Loucy (cell line): ENCODE results near the gene SNX8.

Source experiments
- H2AFZ ChIP-seq: fragments of 200-600 bp; sonication (generic); 2 replicates; pipeline ENCODE4 v1.6.0; 2016; ENCODE audit warnings: antibody characterized with exemption, mild to moderate bottlenecking, low read length, moderate library complexity
- H3F3A ChIP-seq: fragments of 200-600 bp; 2 replicates; pipeline ENCODE4 v1.6.0; 2016; ENCODE audit warnings: antibody characterized with exemption, low read depth, mild to moderate bottlenecking
- H3K27me3 ChIP-seq: fragments of 200-600 bp; sonication (generic); 2 replicates; pipeline ENCODE4 v1.6.1; 2014; ENCODE audit warnings: low read length, mild to moderate bottlenecking; ENCODE audit not compliant: insufficient read depth, poor library complexity, severe bottlenecking
- H3K36me3 ChIP-seq: fragments of 200-600 bp; sonication (generic); 2 replicates; pipeline ENCODE4 v1.6.1; 2016; ENCODE audit warnings: low read length; ENCODE audit not compliant: insufficient read depth
- H3K4me1 ChIP-seq: fragments of 200-600 bp; sonication (generic); 2 replicates; pipeline ENCODE4 v1.5.1; 2014; ENCODE audit warnings: low read length, mild to moderate bottlenecking; ENCODE audit not compliant: insufficient read depth, poor library complexity, severe bottlenecking
- H3K4me2 ChIP-seq: fragments of 200-600 bp; sonication (generic); 2 replicates; pipeline ENCODE4 v1.6.0; 2014; ENCODE audit warnings: antibody characterized with exemption, low read length, low read depth, mild to moderate bottlenecking; ENCODE audit not compliant: poor library complexity, severe bottlenecking
- H3K4me3 ChIP-seq: fragments of 200-600 bp; sonication (generic); 2 replicates; pipeline ENCODE4 v1.5.1; 2014; ENCODE audit warnings: low read length, mild to moderate bottlenecking, mixed read lengths; ENCODE audit not compliant: poor library complexity, severe bottlenecking
- H3K79me2 ChIP-seq: fragments of 200-600 bp; sonication (generic); 2 replicates; pipeline ENCODE4 v1.6.1; 2014; ENCODE audit warnings: low read length; ENCODE audit not compliant: insufficient read depth
- H3K9ac ChIP-seq: fragments of 200-600 bp; sonication (generic); 2 replicates; pipeline ENCODE4 v1.6.0; 2014; ENCODE audit warnings: mild to moderate bottlenecking, low read depth, low read length, moderate library complexity; ENCODE audit not compliant: poor library complexity, severe bottlenecking
- H3K9me2 ChIP-seq: fragments of 200-600 bp; sonication (generic); replicated peaks from 2 replicates; pipeline ENCODE4 v1.6.1; 2016; ENCODE audit warnings: low read depth, low read length, mixed read lengths
- H3K9me3 ChIP-seq: fragments of 200-600 bp; sonication (generic); 2 replicates; pipeline ENCODE4 v1.6.1; 2014; ENCODE audit warnings: mild to moderate bottlenecking, antibody characterized with exemption, low read length, low read depth; ENCODE audit not compliant: insufficient read depth
- H4K20me1 ChIP-seq: fragments of 200-600 bp; sonication (generic); 2 replicates; pipeline ENCODE4 v1.6.0; 2014; ENCODE audit warnings: antibody characterized with exemption, low read length, mild to moderate bottlenecking; ENCODE audit not compliant: insufficient read depth, poor library complexity, severe bottlenecking
- EZH2phosphoT487 ChIP-seq: fragments of 200-600 bp; IDR thresholded peaks from 2 replicates; pipeline ENCODE4 v1.6.1; 2018; ENCODE audit warnings: antibody characterized with exemption, mild to moderate bottlenecking, moderate library complexity, borderline replicate concordance
- TF ChIP-seq, protein P1 (sequence below): fragments of 200-600 bp; sonication (generic); conservative IDR thresholded peaks from 2 replicates; pipeline ENCODE4 v1.5.1; 2014; ENCODE audit warnings: mild to moderate bottlenecking, antibody characterized with exemption, low read length

The SNX8 gene

DNA sequence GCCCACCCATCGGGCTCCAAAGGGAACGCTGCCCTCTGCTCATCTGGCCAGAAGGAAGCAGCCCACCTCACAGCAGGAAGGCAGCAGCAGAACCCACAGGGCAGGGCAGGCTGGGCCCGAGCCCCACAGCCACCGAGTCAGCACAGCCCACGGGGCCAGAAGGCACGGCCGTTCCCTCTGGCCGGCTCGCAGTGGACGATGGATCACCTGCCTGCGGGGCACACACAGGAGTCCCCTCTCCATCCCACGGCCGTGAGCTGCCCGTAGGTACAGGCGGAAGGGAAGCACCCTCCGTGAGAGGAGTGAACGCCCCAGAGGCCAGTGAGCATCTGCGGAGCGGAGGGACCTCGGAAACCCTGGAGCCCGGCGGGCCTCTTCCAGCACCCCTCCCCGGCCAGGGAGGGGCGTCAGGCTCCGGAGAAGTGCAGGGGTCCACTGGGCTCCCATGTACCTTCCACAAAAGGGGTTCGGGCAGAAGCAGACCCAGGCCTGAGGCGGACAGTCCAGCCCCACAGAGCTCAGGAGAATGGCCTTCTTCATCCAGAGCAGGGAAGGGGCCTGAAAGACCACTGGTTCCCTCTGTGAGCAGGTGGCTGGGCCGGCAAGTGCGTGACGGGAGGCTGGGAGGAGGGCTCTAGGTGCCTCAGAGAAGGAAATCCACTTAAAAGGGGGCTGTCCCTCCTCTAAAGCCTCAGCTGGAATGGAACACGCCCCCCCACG, 60.6 kb downstream of the SNX8 start:
- Histone ChIP-seq H3K27me3 (no peaks in the 10 kb centered on the region), H4K20me1 (no peaks in the 10 kb centered on the region), H3F3A (0 out of 2 replicates have a peak, but pooled peaks cover 3% of the 10 kb centered on the region), H2AFZ (no peak overlapping the region), H3K79me2 (peaks cover 18% of the 10 kb centered on the region; the same call in 1 of the 2 replicates), H3K4me1 (peaks cover 26% of the 10 kb centered on the region), H3K9ac (no peak overlapping the region), H3K36me3 (peaks cover 4% of the 10 kb centered on the region; the same call in 1 of the 2 replicates), H3K9me3 (no peaks in the 10 kb centered on the region), H3K9me2 (no peaks in the 10 kb centered on the region), H3K4me2 (no peak overlapping the region), H3K4me3 (no peak overlapping the region)
- TF ChIP-seq EZH2phosphoT487, result no peak
- TF ChIP-seq, protein P1, sequence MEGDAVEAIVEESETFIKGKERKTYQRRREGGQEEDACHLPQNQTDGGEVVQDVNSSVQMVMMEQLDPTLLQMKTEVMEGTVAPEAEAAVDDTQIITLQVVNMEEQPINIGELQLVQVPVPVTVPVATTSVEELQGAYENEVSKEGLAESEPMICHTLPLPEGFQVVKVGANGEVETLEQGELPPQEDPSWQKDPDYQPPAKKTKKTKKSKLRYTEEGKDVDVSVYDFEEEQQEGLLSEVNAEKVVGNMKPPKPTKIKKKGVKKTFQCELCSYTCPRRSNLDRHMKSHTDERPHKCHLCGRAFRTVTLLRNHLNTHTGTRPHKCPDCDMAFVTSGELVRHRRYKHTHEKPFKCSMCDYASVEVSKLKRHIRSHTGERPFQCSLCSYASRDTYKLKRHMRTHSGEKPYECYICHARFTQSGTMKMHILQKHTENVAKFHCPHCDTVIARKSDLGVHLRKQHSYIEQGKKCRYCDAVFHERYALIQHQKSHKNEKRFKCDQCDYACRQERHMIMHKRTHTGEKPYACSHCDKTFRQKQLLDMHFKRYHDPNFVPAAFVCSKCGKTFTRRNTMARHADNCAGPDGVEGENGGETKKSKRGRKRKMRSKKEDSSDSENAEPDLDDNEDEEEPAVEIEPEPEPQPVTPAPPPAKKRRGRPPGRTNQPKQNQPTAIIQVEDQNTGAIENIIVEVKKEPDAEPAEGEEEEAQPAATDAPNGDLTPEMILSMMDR, result no peak

DNA sequence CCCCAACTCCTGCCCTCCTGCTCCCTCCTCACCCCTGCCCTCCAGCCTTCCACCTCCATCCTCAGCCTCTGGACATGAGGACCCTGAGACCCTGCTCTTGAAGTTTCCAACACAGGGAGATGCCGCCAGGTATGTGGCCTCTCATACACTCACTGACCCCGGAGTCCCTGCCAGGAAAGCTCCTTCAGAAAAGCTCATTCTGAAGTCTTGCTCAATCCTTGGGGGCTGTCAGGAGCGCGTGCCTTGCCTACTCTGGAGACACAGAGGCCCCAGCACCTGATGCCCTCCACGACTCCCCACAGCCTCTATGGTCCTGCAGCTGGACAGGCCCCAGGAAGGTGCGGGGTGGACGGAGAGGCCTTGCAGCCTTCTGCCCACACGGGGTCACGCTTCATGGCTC, 61.2 kb downstream of the SNX8 start:
- Histone ChIP-seq H3K9ac (no peak overlapping the region), H2AFZ (no peak overlapping the region), H3K9me3 (no peaks in the 10 kb centered on the region), H3K79me2 (peaks cover 22% of the 10 kb centered on the region; the same call in 1 of the 2 replicates), H3K36me3 (peaks cover 4% of the 10 kb centered on the region; the same call in 1 of the 2 replicates), H3K4me1 (peaks cover 33% of the 10 kb centered on the region), H3K4me2 (no peak overlapping the region), H3K4me3 (no peak overlapping the region), H3F3A (0 out of 2 replicates have a peak, but pooled peaks cover 3% of the 10 kb centered on the region), H4K20me1 (no peaks in the 10 kb centered on the region), H3K27me3 (no peaks in the 10 kb centered on the region), H3K9me2 (no peaks in the 10 kb centered on the region)
- no peak for TF ChIP-seq EZH2phosphoT487

DNA sequence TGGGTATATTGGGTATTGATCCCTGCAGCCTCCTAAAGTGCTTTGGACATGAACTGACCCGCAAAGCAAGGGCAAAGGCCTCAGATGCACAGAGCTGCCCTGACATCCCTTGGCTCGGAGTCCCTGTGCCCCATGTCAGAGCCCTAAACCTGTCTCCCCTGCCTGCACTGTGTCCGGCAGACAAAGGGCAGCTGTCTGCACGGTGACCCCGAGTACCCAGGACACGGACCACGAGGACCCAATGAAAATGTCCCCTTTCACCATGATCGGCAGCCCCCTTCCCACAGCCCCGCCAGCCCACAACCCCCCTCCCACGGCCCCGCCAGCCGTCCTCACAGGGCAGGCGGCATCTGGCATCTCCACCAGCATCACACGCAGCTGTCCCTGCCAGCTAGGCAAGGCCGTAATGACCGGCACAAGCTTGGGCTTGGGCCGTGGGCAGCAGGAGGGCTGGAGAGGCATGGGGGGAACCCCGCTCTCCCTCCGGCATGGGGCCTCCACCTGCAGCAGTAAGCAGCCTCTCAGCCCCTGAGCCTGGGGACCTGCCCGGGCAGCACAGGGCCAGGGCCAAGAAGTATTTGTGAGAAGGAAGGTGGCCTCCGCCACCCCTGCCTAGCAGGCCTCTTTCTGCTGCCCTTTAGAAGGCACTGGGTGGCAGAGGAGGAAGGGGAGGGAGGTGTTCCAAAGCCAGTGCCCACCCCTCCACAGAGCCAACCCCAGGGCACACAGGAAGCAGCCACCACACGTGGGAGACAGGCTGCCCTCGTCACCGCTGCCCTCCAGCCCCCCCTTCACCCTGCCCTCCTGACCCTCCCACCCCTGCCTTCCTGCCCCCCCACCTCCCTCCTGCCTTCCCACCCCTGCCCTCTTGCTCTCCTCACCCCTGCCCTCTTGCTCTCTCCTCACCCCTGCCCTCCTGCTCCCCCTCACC, 62.1 kb downstream of the SNX8 start:
- H3K9ac ChIP-seq, result peak overlapping the region; percentile 74

More for the DNA sequence above, 62.1 kb downstream of the SNX8 start:
- Histone ChIP-seq H3K79me2 (peaks cover 31% of the 10 kb centered on the region; the same call in 1 of the 2 replicates), H4K20me1 (no peaks in the 10 kb centered on the region), H3K4me1 (peaks cover 42% of the 10 kb centered on the region), H3F3A (0 out of 2 replicates have a peak, but pooled peaks cover 3% of the 10 kb centered on the region), H3K36me3 (peaks cover 4% of the 10 kb centered on the region; the same call in 1 of the 2 replicates), H2AFZ (no peak overlapping the region), H3K4me3 (peak overlapping the region; percentile 61), H3K27me3 (no peaks in the 10 kb centered on the region), H3K4me2 (peak overlapping the region; percentile 74), H3K9me3 (no peaks in the 10 kb centered on the region), H3K9me2 (no peaks in the 10 kb centered on the region)
- TF ChIP-seq EZH2phosphoT487, result no peak
- TF ChIP-seq, protein P1, result no peak
